RWPE2 (cell line): ENCODE measurements around the gene NDUFS6.
A peak's percentile ranks its signal among the peaks of the same experiment; 100 is the strongest.

ENCODE experiments used
- ATAC-seq: fragments of 200-7000 bp; cut with Tn5 transposase; 3 replicates; pipeline ENCODE4 v1.9.1; 2021; ENCODE audit warnings: low read depth
- DNase-seq: peaks from one replicate; pipeline ENCODE4 v3.0.0-alpha.2; 2020; ENCODE audit warnings: low spot score
- H3K27ac ChIP-seq: fragments of 450-650 bp; 2 replicates; pipeline ENCODE4 v1.5.1; 2017; ENCODE audit warnings: mild to moderate bottlenecking; ENCODE audit not compliant: poor library complexity, severe bottlenecking
- H3K27me3 ChIP-seq: fragments of 250-450 bp; sonication (Bioruptor Pico); 2 replicates; pipeline ENCODE4 v1.5.1; 2021; ENCODE audit warnings: mild to moderate bottlenecking, moderate library complexity; ENCODE audit not compliant: insufficient read depth, poor library complexity, severe bottlenecking
- H3K36me3 ChIP-seq: fragments of 250-450 bp; sonication (Bioruptor Pico); 2 replicates; pipeline ENCODE4 v1.5.1; 2020; ENCODE audit warnings: low read depth, mild to moderate bottlenecking, moderate library complexity
- H3K4me1 ChIP-seq: fragments of 250-450 bp; sonication (Bioruptor Pico); 2 replicates; pipeline ENCODE4 v1.5.1; 2021; ENCODE audit warnings: mild to moderate bottlenecking, moderate library complexity; ENCODE audit not compliant: insufficient read depth, poor library complexity, severe bottlenecking
- H3K4me3 ChIP-seq: fragments of 250-450 bp; sonication (Bioruptor Pico); 2 replicates; pipeline ENCODE4 v1.5.1; 2021; ENCODE audit warnings: mild to moderate bottlenecking, moderate library complexity; ENCODE audit not compliant: severe bottlenecking
- H3K9me3 ChIP-seq: fragments of 250-450 bp; sonication (Bioruptor Pico); 2 replicates; pipeline ENCODE4 v1.5.1; 2021; ENCODE audit warnings: mild to moderate bottlenecking, moderate library complexity; ENCODE audit not compliant: severe bottlenecking
- TF ChIP-seq, protein P1 (sequence below): fragments of 450-650 bp; IDR thresholded peaks from one replicate; pipeline ENCODE4 v1.5.1; 2017; ENCODE audit warnings: mild to moderate bottlenecking, moderate library complexity; ENCODE audit not compliant: poor library complexity, severe bottlenecking

The NDUFS6 gene

GRCh38 chr5:1801222-1801966 lies at the start of gene NDUFS6:
TSS of gene NDUFS6 (plus strand) at chr5:1801407. CDS start at chr5:1801418, 11 bp downstream.
- ATAC-seq (peak; percentile 40), DNase-seq (no peak)
- peaks cover 63% of the 10 kb centered on the region for H3K36me3 ChIP-seq
- H3K4me3 ChIP-seq, result peak within 1 kb of the TSS; percentile 90
- peak within 1 kb of the TSS; percentile 54 for H3K27ac ChIP-seq
- no peaks in the 10 kb centered on the region for H3K27me3 ChIP-seq
- no peaks in the 10 kb centered on the region for H3K9me3 ChIP-seq
- peaks cover 11% of the 10 kb centered on the region for H3K4me1 ChIP-seq
- TF ChIP-seq, protein P1, sequence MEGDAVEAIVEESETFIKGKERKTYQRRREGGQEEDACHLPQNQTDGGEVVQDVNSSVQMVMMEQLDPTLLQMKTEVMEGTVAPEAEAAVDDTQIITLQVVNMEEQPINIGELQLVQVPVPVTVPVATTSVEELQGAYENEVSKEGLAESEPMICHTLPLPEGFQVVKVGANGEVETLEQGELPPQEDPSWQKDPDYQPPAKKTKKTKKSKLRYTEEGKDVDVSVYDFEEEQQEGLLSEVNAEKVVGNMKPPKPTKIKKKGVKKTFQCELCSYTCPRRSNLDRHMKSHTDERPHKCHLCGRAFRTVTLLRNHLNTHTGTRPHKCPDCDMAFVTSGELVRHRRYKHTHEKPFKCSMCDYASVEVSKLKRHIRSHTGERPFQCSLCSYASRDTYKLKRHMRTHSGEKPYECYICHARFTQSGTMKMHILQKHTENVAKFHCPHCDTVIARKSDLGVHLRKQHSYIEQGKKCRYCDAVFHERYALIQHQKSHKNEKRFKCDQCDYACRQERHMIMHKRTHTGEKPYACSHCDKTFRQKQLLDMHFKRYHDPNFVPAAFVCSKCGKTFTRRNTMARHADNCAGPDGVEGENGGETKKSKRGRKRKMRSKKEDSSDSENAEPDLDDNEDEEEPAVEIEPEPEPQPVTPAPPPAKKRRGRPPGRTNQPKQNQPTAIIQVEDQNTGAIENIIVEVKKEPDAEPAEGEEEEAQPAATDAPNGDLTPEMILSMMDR, result no peak

GRCh38 chr5:1751864-1752822 lies 49.1 kb upstream of the NDUFS6 start:
- TF ChIP-seq, protein P1, result no peak
- no peak overlapping the region for H3K27ac ChIP-seq
- H3K4me1 ChIP-seq, result no peaks in the 10 kb centered on the region
- DNase-seq (no peak), ATAC-seq (no peak)
- no peaks in the 10 kb centered on the region for H3K36me3 ChIP-seq
- no peaks in the 10 kb centered on the region for H3K9me3 ChIP-seq
- H3K27me3 ChIP-seq, result peaks cover 13% of the 10 kb centered on the region
- H3K4me3 ChIP-seq, result no peak overlapping the region

- H3K9me3 ChIP-seq, result no peaks in the 10 kb centered on the region
- H3K4me3 ChIP-seq, result no peak overlapping the region
- H3K27me3 ChIP-seq, result peaks cover 12% of the 10 kb centered on the region
- no peaks in the 10 kb centered on the region for H3K4me1 ChIP-seq
- H3K27ac ChIP-seq, result no peak overlapping the region
- H3K36me3 ChIP-seq, result no peaks in the 10 kb centered on the region
- TF ChIP-seq, protein P1, result no peak
- ATAC-seq, result no peak
- DNase-seq, result no peak
Observed at GRCh38 chr5:1752881-1753280, 48.3 kb upstream of the NDUFS6 start.

DNA sequence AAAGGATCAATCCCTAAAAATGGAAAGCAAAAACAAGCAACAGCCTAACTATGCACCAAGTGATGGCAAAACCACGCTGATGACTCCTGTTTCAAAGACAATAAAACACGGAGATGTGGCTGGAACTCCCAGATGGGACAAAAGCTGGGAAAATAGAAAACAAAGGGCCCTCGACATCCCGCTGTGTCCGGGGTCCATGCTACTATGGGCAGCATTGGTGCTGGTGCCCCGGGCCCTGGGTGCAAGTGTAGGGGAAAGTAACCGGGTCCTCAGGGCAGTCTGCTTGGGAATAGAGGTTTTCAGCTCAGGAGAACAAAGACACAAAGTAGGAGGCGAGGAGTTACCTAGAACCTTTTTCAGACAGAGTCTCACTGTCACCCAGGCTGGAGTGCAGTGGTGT lies 47.7 kb upstream of the NDUFS6 start:
- Histone ChIP-seq H3K9me3 (peaks cover 4% of the 10 kb centered on the region), H3K27me3 (peaks cover 6% of the 10 kb centered on the region), H3K27ac (no peak overlapping the region), H3K4me3 (no peak overlapping the region), H3K4me1 (no peaks in the 10 kb centered on the region), H3K36me3 (no peaks in the 10 kb centered on the region)
- no peak for ATAC-seq
- TF ChIP-seq, protein P1, result no peak
- DNase-seq, result no peak
